ENCODE results near the gene PNPO. TPM values are rescaled to one million over a fixed set of nuclear protein-coding genes. Genes with fewer than 3 reads are reported as not detected.
"Not testable (repeated sequence)": the region's sequence is repeated elsewhere in the genome, so short reads cannot be mapped to it uniquely, and the experiment has no call there.

PNPO gene
- total and polyA plus RNA-seq, 7 donors = 9.6 to 16.5 (median 14.3) TPM

DNA sequence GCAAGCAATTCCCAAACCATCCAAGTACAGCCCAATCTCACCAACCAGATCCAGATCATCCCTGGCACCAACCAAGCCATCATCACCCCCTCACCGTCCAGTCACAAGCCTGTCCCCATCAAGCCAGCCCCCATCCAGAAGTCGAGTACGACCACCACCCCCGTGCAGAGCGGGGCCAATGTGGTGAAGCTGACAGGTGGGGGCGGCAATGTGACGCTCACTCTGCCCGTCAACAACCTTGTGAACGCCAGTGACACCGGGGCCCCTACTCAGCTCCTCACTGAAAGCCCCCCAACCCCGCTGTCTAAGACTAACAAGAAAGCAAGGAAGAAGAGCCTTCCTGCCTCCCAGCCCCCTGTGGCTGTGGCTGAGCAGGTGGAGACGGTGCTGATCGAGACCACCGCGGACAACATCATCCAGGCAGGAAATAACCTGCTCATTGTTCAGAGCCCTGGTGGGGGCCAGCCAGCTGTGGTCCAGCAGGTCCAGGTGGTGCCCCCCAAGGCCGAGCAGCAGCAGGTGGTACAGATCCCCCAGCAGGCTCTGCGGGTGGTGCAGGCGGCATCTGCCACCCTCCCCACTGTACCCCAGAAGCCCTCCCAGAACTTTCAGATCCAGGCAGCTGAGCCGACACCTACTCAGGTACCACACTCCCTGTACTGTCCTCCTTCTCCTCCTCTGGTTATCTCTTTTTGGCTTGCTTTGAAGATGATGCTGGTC is 24.7 kb upstream of the PNPO start:
- no peak for DNase-seq
- intact Hi-C loops (cut with DNase I) = no loop called here
- Histone ChIP-seq H3K36me3 (peaks cover 0 to 18% (median 2%) of the 10 kb centered on the region in 4 donors), H3K4me1 (peaks cover 0 to 16% (median 3%) of the 10 kb centered on the region in 4 donors), H3K27me3 (no peaks in the 10 kb centered on the region), H3K4me3 (no peak overlapping the region), H3K27ac (peak overlapping the region; percentile 50 to 68 (median 54)), H3K9me3 (no peaks in the 10 kb centered on the region)
- TF ChIP-seq POLR2AphosphoS5 (IDR thresholded peaks at IDR 0.05) (no peak), EP300 (IDR thresholded peaks at IDR 0.05) (no peak), POLR2A (IDR thresholded peaks at IDR 0.05) (no peak)
- TF ChIP-seq, protein P1, sequence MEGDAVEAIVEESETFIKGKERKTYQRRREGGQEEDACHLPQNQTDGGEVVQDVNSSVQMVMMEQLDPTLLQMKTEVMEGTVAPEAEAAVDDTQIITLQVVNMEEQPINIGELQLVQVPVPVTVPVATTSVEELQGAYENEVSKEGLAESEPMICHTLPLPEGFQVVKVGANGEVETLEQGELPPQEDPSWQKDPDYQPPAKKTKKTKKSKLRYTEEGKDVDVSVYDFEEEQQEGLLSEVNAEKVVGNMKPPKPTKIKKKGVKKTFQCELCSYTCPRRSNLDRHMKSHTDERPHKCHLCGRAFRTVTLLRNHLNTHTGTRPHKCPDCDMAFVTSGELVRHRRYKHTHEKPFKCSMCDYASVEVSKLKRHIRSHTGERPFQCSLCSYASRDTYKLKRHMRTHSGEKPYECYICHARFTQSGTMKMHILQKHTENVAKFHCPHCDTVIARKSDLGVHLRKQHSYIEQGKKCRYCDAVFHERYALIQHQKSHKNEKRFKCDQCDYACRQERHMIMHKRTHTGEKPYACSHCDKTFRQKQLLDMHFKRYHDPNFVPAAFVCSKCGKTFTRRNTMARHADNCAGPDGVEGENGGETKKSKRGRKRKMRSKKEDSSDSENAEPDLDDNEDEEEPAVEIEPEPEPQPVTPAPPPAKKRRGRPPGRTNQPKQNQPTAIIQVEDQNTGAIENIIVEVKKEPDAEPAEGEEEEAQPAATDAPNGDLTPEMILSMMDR (IDR thresholded peaks at IDR 0.05) = no peak
- WGBS, 2 donors = 91 to 95% methylated on average over 19 of the region's 19 CpGs

DNA sequence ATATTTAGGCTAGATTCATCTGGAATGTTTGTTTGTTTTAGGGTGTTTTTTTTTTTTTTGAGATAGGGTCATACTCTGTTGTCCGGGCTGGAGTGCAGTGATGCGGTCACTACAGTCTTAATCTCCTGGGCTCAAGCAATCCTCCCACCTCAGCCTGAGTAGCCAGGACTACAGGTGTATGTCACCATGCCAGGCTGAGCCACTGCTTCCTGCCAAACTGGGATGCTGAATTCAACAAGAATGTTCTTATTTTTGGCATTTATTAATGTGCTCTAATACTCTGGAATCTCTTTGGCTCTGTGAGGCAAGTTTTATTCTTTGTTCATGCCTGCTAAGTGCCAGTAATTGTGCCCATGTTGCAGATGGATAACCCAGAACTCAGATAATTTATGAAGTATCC is 23.8 kb upstream of the PNPO start:
- no peaks in the 10 kb centered on the region for H3K9me3 ChIP-seq
- WGBS, 2 donors = 85 to 89% methylated on average over 2 of the region's 2 CpGs
- peak overlapping the region in 1 of 4 donors; percentile 7 for H3K27ac ChIP-seq
- H3K27me3 ChIP-seq = no peaks in the 10 kb centered on the region
- no peak for DNase-seq
- no peak overlapping the region for H3K4me3 ChIP-seq
- peaks cover 0 to 16% (median 3%) of the 10 kb centered on the region in 4 donors for H3K4me1 ChIP-seq
- intact Hi-C loops (cut with DNase I) = no loop called here
- peaks cover 0 to 18% (median 2%) of the 10 kb centered on the region in 4 donors for H3K36me3 ChIP-seq
- TF ChIP-seq EP300 (IDR thresholded peaks at IDR 0.05) (no peak), POLR2AphosphoS5 (IDR thresholded peaks at IDR 0.05) (no peak), POLR2A (IDR thresholded peaks at IDR 0.05) (no peak)
- TF ChIP-seq, protein P1 (IDR thresholded peaks at IDR 0.05) = no peak

DNA sequence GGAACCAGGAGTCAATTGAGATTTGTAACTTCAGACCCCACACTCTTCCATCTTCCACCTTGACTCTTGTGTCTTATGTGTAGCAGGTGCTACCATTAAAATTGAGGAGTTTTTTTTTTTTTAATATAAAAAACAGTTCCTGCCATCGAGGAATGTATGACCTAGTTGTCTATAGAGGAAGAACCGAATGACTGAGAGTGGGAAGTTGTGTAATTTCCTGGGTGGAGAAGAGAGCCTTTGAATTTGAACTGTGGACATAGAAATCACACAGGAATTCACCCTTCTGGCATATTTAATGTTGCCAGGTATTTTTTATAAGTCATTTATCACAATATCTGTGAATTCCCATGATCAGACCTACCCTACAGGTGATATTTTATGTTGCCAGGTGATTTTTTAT is 23.4 kb upstream of the PNPO start:
- H3K9me3 ChIP-seq = no peaks in the 10 kb centered on the region
- H3K27me3 ChIP-seq = no peaks in the 10 kb centered on the region
- no peak for TF ChIP-seq POLR2A (IDR thresholded peaks at IDR 0.05)
- TF ChIP-seq POLR2AphosphoS5 (IDR thresholded peaks at IDR 0.05) = no peak
- TF ChIP-seq EP300 (IDR thresholded peaks at IDR 0.05) = no peak
- TF ChIP-seq, protein P1 (IDR thresholded peaks at IDR 0.05) = no peak
- no peak overlapping the region for H3K4me3 ChIP-seq
- DNase-seq = no peak
- H3K36me3 ChIP-seq = peaks cover 0 to 21% (median 4%) of the 10 kb centered on the region in 4 donors
- H3K27ac ChIP-seq = peak overlapping the region in 1 of 4 donors; percentile 7
- intact Hi-C loops (cut with DNase I) = no loop called here
- H3K4me1 ChIP-seq = peaks cover 0 to 16% (median 3%) of the 10 kb centered on the region in 4 donors
- WGBS, 2 donors = 48 to 69% methylated on average over 2 of the region's 2 CpGs

DNA sequence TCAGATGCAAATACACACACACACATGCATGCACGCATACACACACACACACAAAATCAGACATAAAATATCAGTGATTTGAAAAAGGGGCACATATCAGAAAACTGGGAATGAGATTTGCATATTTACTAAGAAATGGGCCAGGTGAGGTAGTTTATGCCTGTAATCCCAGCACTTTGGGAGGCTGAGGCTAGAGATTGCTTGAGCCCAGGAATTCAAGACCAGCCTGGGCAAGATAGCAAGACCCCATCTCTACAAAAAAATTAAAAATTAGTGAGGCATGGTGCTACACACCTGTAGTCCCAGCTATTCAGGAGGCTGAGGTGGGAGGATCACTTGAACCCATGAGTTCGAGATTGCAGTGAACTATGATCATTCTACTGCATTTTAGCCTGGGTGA is 22.4 kb upstream of the PNPO start:
- Histone ChIP-seq H3K27ac (no peak overlapping the region), H3K27me3 (no peaks in the 10 kb centered on the region), H3K4me1 (peaks cover 0 to 16% (median 3%) of the 10 kb centered on the region in 4 donors), H3K36me3 (peaks cover 0 to 31% (median 12%) of the 10 kb centered on the region in 4 donors), H3K4me3 (no peak overlapping the region), H3K9me3 (no peaks in the 10 kb centered on the region)
- intact Hi-C loops (cut with DNase I) = no loop called here
- TF ChIP-seq POLR2A (IDR thresholded peaks at IDR 0.05) = no peak
- TF ChIP-seq POLR2AphosphoS5 (IDR thresholded peaks at IDR 0.05) = no peak
- TF ChIP-seq, protein P1 (IDR thresholded peaks at IDR 0.05) = no peak
- no peak for DNase-seq
- WGBS, 2 donors = 95 to 96% methylated on average over 2 of the region's 2 CpGs

DNA sequence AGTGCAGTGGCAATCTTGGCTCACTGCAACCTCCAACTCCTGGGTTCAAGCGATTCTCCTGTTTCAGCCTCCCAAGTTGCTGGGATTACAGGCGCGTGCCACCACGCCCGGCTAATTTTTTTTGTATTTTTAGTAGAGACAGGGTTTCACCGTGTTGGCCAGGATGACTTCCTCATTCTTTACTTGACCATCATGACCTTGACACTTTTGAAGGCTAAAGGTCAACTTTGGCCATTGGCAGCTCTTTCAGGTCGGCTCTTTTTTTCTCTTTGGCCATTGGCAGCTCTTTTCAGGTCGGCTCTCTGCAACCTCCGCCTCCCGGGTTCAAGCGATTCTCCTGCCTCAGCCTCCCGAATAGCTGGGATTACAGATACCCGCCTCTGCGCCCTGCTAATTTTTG is 21.5 kb upstream of the PNPO start:
- Histone ChIP-seq H3K4me1 (peaks cover 0 to 15% (median 3%) of the 10 kb centered on the region in 4 donors), H3K36me3 (peaks cover 3 to 40% (median 16%) of the 10 kb centered on the region in 4 donors)
- intact Hi-C loops (cut with DNase I); H3K27ac ChIP-seq; DNase-seq; H3K4me3 ChIP-seq; H3K27me3 ChIP-seq; H3K9me3 ChIP-seq: not testable (repeated sequence)
- 92 to 95% methylated on average over 14 of the region's 14 CpGs for WGBS, 2 donors

All from sigmoid colon (tissue), 7 donors.